SK-N-MC (cell line): Measurements from ENCODE around the gene CYB561.

ENCODE experiments used
- EZH2 ChIP-seq: fragments of 200-600 bp; sonication (generic); IDR thresholded peaks from one replicate; pipeline ENCODE4 v1.6.1; 2017; ENCODE audit warnings: antibody characterized with exemption
- POLR2AphosphoS5 ChIP-seq: IDR thresholded peaks from 2 replicates; pipeline ENCODE4 v1.6.1; 2012; ENCODE audit warnings: mild to moderate bottlenecking, low read depth, low read length, borderline replicate concordance

DNA sequence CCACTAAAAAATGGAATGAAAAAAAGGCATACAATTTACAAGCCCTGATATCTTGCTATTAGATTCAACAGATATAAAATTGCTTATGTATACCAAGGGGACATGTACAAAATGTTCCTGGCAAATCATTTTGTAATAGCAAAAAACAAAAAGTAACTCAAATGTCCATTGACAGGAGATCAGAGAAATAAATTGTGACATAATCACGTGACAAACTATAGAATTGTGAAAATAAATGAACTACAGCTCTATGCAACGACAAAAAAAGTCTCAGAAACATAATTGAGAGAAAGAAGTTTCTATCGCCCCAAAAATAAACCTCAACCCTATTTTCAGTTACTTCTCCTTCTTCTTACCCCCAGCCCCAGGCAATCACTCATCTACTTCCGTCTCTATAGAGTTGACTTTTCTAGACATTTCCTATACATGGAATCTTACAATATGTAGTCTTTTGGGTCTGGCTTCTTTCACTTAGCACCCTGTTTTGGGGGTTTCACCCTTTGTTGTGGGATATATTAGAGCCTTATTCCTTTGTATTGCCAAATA lies 18.7 kb upstream of the CYB561 start:
- TF ChIP-seq POLR2AphosphoS5 (no peak), EZH2 (no peak)
